ENCODE measurements around the gene RADIL. TPM values are rescaled to one million over a fixed set of nuclear protein-coding genes. Genes with fewer than 3 reads are reported as not detected.

Gene RADIL
- 0.19 and 1.3 TPM in 2 replicates for total RNA-seq

DNA sequence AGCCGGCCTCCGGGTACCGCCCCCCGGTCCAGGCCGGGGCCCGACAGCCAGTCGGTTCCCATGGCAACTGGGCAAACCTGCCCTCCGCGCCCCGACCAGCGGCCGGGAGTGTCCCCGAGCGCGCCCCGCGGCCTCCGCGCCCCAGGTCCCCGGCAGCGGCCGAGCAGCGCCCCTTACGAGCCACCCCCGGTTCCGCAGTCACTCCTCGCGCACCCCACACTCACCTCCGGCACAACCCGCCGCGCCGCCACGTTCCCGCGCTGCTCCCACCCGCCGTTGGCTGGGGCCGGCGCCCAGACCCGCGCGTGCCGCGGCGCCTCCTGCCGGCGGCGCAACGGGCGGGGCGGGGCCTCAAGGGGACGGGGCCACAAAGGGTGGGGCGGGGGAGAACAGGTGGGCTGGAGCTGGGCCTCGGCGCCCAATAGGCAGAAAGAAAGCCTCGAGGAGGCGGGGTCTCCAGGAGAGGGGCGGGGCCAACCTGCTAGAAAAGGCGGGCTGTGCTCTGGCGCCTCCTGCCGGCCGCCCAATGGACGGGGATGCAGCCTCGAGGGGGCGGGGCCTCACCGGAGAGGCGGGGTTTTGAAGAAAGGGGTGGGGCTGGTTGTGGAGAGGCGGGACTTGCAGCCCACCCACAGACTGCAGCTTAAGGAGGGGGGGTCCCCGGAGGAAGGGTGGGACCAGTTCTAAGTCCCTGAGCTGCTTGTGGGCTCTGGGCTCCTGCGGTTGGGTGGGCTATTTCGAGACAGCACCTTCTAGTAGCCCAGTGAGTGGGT is at the start of gene RADIL:
TSS of gene RADIL (minus strand) at position 345 of the 773 bp plus-strand sequence. CDS start 5,577 bp downstream, outside the sequence.

DNA sequence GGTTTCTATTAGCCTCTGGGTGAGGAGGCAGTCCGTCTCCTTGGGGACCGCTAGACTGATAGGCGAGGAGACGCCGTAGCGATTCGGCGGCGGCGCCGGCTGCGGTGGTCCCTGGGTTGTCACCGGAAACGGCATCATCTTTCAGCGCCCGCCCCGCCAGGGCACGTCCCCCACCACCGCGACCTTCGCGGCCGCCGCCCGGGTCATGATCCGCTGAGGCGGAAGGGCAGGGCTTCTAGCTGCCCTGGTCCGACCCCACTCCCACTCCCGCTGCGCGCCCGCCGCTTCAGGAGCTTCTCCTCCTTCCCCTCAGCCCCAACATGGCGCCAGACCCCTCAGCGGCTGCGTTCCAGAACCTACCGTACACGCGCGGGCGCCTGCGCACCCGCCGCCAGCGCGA is 21.8 kb downstream of the RADIL start, which contains the start of gene PAPOLB:
TSS of gene PAPOLB (minus strand) at position 358 of the 400 bp plus-strand sequence. CDS start at position 138, 220 bp downstream.

DNA sequence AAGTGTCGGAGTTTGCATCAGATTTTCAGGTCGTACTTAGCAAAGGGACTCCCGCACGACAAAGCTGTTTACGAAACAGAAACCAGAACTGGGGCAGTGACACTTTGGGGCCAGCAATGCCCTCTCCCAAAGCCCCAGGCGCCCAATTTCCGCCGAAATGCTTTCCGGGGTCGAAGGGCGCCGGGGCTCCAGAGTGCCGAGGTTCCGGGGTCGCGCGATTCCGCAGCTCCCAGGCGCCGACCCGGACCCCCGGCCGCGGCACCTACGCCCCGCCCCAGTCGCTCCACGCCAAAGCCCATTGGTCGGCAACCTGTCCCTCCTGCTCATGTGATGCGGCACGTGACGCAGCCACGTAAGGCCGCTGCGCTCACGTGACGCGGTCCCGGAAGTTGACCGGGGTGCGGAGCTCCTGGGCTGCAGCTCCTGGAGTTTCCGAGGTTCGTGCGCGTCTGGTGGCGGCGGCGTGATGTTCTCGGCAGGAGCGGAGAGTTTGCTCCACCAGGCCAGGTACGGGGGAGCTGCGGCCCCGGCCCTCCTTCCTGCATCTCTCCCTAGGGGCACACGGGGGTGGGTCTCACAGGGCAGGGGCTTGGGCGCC is 108.2 kb downstream of the RADIL start, which contains the start of gene AP5Z1:
TSS of gene AP5Z1 (plus strand) at position 374 of the 598 bp plus-strand sequence. CDS start at position 467, 93 bp downstream.

Other genes starting within 250 kb of the RADIL start
- gene FOXK1, start 201.4 kb downstream of the RADIL start, total RNA-seq = 31.3 and 33.4 TPM in 2 replicates
- 19.7 and 27.6 TPM in 2 replicates for gene AP5Z1, start 108.1 kb downstream of the RADIL start, total RNA-seq
- 0.24 TPM in 1 of 2 replicates, not detected in the other for gene PAPOLB, start 21.7 kb downstream of the RADIL start, total RNA-seq
- not detected in 2 replicates for gene MMD2, start 75.5 kb upstream of the RADIL start, total RNA-seq
- 6.9 and 7.8 TPM in 2 replicates for gene RBAK, start 162.1 kb upstream of the RADIL start, total RNA-seq